Measurements from ENCODE around the gene NHS.

Gene NHS

GRCh38 chrX:17735406-17735805 lies 360.4 kb downstream of the NHS start:
- TF ChIP-seq, protein P1, sequence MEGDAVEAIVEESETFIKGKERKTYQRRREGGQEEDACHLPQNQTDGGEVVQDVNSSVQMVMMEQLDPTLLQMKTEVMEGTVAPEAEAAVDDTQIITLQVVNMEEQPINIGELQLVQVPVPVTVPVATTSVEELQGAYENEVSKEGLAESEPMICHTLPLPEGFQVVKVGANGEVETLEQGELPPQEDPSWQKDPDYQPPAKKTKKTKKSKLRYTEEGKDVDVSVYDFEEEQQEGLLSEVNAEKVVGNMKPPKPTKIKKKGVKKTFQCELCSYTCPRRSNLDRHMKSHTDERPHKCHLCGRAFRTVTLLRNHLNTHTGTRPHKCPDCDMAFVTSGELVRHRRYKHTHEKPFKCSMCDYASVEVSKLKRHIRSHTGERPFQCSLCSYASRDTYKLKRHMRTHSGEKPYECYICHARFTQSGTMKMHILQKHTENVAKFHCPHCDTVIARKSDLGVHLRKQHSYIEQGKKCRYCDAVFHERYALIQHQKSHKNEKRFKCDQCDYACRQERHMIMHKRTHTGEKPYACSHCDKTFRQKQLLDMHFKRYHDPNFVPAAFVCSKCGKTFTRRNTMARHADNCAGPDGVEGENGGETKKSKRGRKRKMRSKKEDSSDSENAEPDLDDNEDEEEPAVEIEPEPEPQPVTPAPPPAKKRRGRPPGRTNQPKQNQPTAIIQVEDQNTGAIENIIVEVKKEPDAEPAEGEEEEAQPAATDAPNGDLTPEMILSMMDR (conservative IDR thresholded peaks at IDR 0.05; ENCODE audit: control insufficient read depth, insufficient read depth, low read depth, low read length), result no peak
- H3K4me3 ChIP-seq (ENCODE audit: control insufficient read depth, low read depth, low read length), result no peak overlapping the region
- no peak for DNase-seq (ENCODE audit: low read depth)

DNA sequence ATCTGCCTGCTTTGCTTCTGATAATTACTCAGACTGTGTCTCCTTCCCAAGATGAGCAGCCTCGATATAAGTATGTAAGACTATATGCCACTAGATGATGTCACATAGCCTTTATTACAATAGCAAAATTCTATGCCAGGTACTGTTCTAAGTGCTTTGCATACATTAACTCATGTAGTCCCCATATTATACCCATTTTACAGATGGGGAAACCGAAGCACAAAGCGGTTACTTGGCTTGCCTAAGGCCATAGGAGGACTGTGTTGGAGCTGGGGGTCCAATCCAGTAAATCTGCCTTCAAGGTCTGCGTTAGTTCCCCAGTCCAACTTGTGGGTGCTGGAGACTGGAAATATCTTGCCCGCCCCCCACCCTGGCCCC lies 361.5 kb downstream of the NHS start:
- peak overlapping the region; percentile 46 for H3K4me3 ChIP-seq (ENCODE audit: control insufficient read depth, low read depth, low read length)
- no peak for DNase-seq (ENCODE audit: low read depth)
- TF ChIP-seq, protein P1 (conservative IDR thresholded peaks at IDR 0.05; ENCODE audit: control insufficient read depth, insufficient read depth, low read depth, low read length), result no peak

DNA sequence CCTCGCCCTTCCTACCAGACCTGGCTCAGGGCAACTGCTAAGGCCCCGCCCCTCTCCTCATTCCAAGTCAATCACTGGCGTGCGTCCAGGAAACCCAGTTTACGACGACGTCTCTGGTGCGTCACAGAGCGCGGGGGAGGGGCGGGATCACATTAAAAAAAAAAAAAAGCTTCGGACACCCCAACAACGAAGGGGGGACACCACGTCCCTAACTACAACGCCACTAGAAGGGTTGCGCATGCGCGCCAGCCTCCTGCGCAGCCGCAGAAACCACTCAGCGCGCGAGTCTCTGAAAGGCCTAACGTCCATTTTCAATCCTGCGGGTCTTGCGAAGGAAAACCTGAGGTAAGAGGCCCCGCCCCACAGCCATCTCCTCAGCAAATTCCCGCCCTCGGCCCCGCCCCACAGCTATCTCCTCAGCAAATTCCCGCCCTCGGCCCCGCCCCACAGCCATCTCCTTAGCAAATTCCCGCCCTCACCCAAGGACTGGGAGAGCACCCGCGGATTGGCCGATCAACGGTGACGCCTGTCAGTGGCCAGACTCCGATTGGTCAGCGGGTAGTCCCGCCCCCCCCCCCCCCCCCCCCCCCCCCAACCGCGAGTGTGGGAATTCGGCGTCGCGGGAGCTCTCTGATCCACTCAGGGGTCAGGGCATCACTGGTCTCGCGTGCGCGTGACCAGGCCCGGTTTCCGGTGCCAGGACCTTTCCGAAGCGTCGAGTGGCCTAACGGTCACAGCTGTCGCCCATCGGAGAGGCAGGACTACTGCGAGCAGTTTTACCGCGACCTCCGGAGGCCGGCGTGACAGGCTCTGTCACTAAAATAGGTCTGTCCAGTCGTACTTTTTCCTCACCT lies 362.1 kb downstream of the NHS start, which contains the start of gene SCML1:
TSS of gene SCML1 (plus strand) at position 638 of the 854 bp plus-strand sequence. CDS start 6,694 bp downstream, outside the sequence.
- H3K4me3 ChIP-seq (ENCODE audit: control insufficient read depth, low read depth, low read length), result peak within 1 kb of the TSS; percentile 71
- TF ChIP-seq, protein P1 (conservative IDR thresholded peaks at IDR 0.05; ENCODE audit: control insufficient read depth, insufficient read depth, low read depth, low read length), result no peak

GRCh38 chrX:17737710-17737985 lies 362.6 kb downstream of the NHS start:
- no peak for DNase-seq (ENCODE audit: low read depth)

More for the DNA sequence above, 362.1 kb downstream of the NHS start, which contains the start of gene SCML1:
- peak; percentile 93 for DNase-seq (ENCODE audit: low read depth)

GRCh38 chrX:17737986-17738713 lies 363.1 kb downstream of the NHS start:
- DNase-seq (ENCODE audit: low read depth), result peak; percentile 29
- TF ChIP-seq, protein P1 (conservative IDR thresholded peaks at IDR 0.05; ENCODE audit: control insufficient read depth, insufficient read depth, low read depth, low read length), result no peak
- peak overlapping the region; percentile 71 for H3K4me3 ChIP-seq (ENCODE audit: control insufficient read depth, low read depth, low read length)

More at GRCh38 chrX:17737710-17737985, 362.6 kb downstream of the NHS start:
- TF ChIP-seq, protein P1 (conservative IDR thresholded peaks at IDR 0.05; ENCODE audit: control insufficient read depth, insufficient read depth, low read depth, low read length), result no peak
- H3K4me3 ChIP-seq (ENCODE audit: control insufficient read depth, low read depth, low read length), result peak overlapping the region; percentile 71

GRCh38 chrX:17738737-17739535 lies 363.9 kb downstream of the NHS start:
- H3K4me3 ChIP-seq (ENCODE audit: control insufficient read depth, low read depth, low read length), result peak overlapping the region; percentile 71
- TF ChIP-seq, protein P1 (conservative IDR thresholded peaks at IDR 0.05; ENCODE audit: control insufficient read depth, insufficient read depth, low read depth, low read length), result no peak
- DNase-seq (ENCODE audit: low read depth), result no peak

All from fibroblast of mammary gland (primary cell).